HepG2 (cell line): Measurements from ENCODE around the gene METRN. TPM values are rescaled to one million over a fixed set of nuclear protein-coding genes. Genes with fewer than 3 reads are reported as not detected.

Source experiments
- ATAC-seq: fragments of 200-7000 bp; cut with Tn5 transposase; 3 replicates; pipeline ENCODE4 v1.9.1; 2020; ENCODE audit warnings: mild to moderate bottlenecking, moderate library complexity
- BruUV-seq: library from RNA; stranded (reverse); fragments of 400-500 nt; replicated peaks from 2 replicates; lab custom pipeline; 2021; lab: Mats Ljungman, UMichigan
- CTCF ChIA-PET: fragments of 300-600 bp; formaldehyde crosslinking; extraction: SDS; loops from one replicate; lab custom pipeline; 2021; ENCODE audit warnings: low total read pairs, inconsistent platforms, low intra/inter-chr PET ratio; lab: Yijun Ruan, JAX
- POLR2A ChIA-PET: fragments of 350-600 bp; sonication (Branson Sonifier 250); formaldehyde crosslinking; loops from one replicate; lab custom pipeline; 2020; ENCODE audit warnings: antibody characterized with exemption, inconsistent platforms; lab: Yijun Ruan, JAX
- DNase-seq: peaks from one replicate; pipeline ENCODE4 v3.0.0-alpha.2; 2015; ENCODE audit warnings: low spot score
- FAIRE-seq: peaks from 3 replicates; lab custom pipeline; 2011; peaks lifted over from hg19 to GRCh38; lab: Jason Lieb, UNC
- H2AFZ ChIP-seq: one replicate; pipeline ENCODE4 v1.6.1; 2011; ENCODE audit warnings: low read length, inconsistent platforms
- H3K27ac ChIP-seq: fragments of 300-600 bp; 3 replicates; pipeline ENCODE4 v1.8.0; 2011; ENCODE audit warnings: mixed run types, mild to moderate bottlenecking, mixed read lengths, low read length, inconsistent platforms; ENCODE audit not compliant: insufficient read depth; ENCODE audit errors: extremely low read length
- H3K27me3 ChIP-seq, 2 experiments: fragments of 200-600 bp in 1 of 2; 2 replicates in 1 of 2; 3 replicates in 1 of 2; pipeline versions ENCODE4 v1.6.0 to v1.8.0; 2011; ENCODE audit warnings: low read length in 2 of 2, mild to moderate bottlenecking in 2 of 2, moderate library complexity in 2 of 2, inconsistent platforms in 1 of 2; ENCODE audit not compliant: insufficient read depth in 2 of 2, control insufficient read depth in 1 of 2
- H3K36me3 ChIP-seq, 2 experiments: fragments of 200-600 bp in 1 of 2; replicated peaks in 1 of 2; 2 replicates in 1 of 2; 3 replicates in 1 of 2; pipeline versions ENCODE4 v1.5.1 to v1.8.0; 2011; ENCODE audit warnings: low read length in 2 of 2, inconsistent platforms in 1 of 2; ENCODE audit not compliant: insufficient read depth in 2 of 2, control insufficient read depth in 1 of 2
- H3K4me1 ChIP-seq: 2 replicates; pipeline ENCODE4 v1.5.1; 2012; ENCODE audit warnings: low read length, inconsistent platforms; ENCODE audit not compliant: insufficient read depth
- H3K4me2 ChIP-seq: 2 replicates; pipeline ENCODE4 v1.6.0; 2011; ENCODE audit warnings: low read depth, low read length, inconsistent platforms
- H3K4me3 ChIP-seq, 3 experiments: fragments of 200-600 bp in 1 of 3; sonication (generic), shearing (Covaris generic) in 1 of 3; replicated peaks in 1 of 3; 2 replicates each; pipeline ENCODE4 v1.5.1; 2011 to 2016; ENCODE audit warnings: low read length in 3 of 3, inconsistent platforms in 2 of 3, low read depth in 2 of 3, mild to moderate bottlenecking in 2 of 3, control low read depth in 1 of 3, mixed read lengths in 1 of 3; ENCODE audit not compliant: insufficient read depth in 1 of 3
- H3K79me2 ChIP-seq: one replicate; pipeline ENCODE4 v1.6.1; 2011; ENCODE audit warnings: low read length, inconsistent platforms; ENCODE audit not compliant: insufficient read depth
- H3K9ac ChIP-seq: 2 replicates; pipeline ENCODE4 v1.6.0; 2011; ENCODE audit warnings: mild to moderate bottlenecking, low read depth, low read length, inconsistent platforms; ENCODE audit not compliant: insufficient read depth
- H3K9me3 ChIP-seq: 2 replicates; pipeline ENCODE4 v1.5.1; 2012; ENCODE audit warnings: mild to moderate bottlenecking, low read length
- H4K20me1 ChIP-seq: 2 replicates; pipeline ENCODE4 v1.6.0; 2011; ENCODE audit warnings: inconsistent platforms, mild to moderate bottlenecking, low read length, moderate library complexity; ENCODE audit not compliant: insufficient read depth
- EEA1 ChIP-seq: sonication (generic); formaldehyde crosslinking; IDR thresholded peaks from 2 replicates; pipeline ENCODE4 v1.5.1; 2020; ENCODE audit warnings: mild to moderate bottlenecking, missing genetic modification reagents, borderline replicate concordance
- HOXA3 ChIP-seq: sonication (generic); formaldehyde crosslinking; IDR thresholded peaks from 2 replicates; pipeline ENCODE4 v1.5.0; 2020; ENCODE audit warnings: missing genetic modification reagents
- PCBP1 ChIP-seq: fragments of 200-400 bp; formaldehyde crosslinking; IDR thresholded peaks from 2 replicates; pipeline ENCODE4 v1.6.1; 2017; ENCODE audit warnings: mild to moderate bottlenecking, low read depth, low read length, borderline replicate concordance
- RBM39 ChIP-seq: fragments of 200-400 bp; formaldehyde crosslinking; IDR thresholded peaks from one replicate; pipeline ENCODE4 v1.6.1; 2018; ENCODE audit warnings: antibody characterized with exemption, mild to moderate bottlenecking, low read depth, low read length; ENCODE audit not compliant: poor library complexity, severe bottlenecking
- ZNF180 ChIP-seq: sonication (generic); formaldehyde crosslinking; IDR thresholded peaks from 2 replicates; pipeline ENCODE4 v1.4.0; 2020; ENCODE audit warnings: low read depth, missing genetic modification reagents, borderline replicate concordance
- ZNF263 ChIP-seq: sonication (generic); formaldehyde crosslinking; IDR thresholded peaks from 2 replicates; pipeline ENCODE4 v1.4.0; 2020; ENCODE audit warnings: missing genetic modification reagents
- ZSCAN9 ChIP-seq: IDR thresholded peaks from 2 replicates; pipeline ENCODE4 v1.6.1; 2016; ENCODE audit warnings: borderline replicate concordance
- WGBS: methylation state at CpG from one replicate; pipeline ENCODE4 v1.1.6; 2017; ENCODE audit warnings: low lambda C conversion rate; 5-methylcytosine and 5-hydroxymethylcytosine counted together
- in situ Hi-C: cut with HindIII; loops from 2 replicates; pipeline ENCODE4 v1.10.0; 2017; ENCODE audit warnings: low pct_unique_long_range_greater_than_20kb; ENCODE audit not compliant: extremely low pct_ligation_motif_present
- intact Hi-C: fragments of 100-400 bp; cut with micrococcal nuclease; formaldehyde crosslinking; loops from one replicate; pipeline ENCODE4 v1.10.0; 2022; ENCODE audit not compliant: unreplicated experiment
- polyA plus RNA-seq, 8 experiments: library from polyadenylated mRNA; depleted of rRNA in 3 of 8; stranded (reverse) in 7 of 8; unstranded in 1 of 8; fragments of >200 nt; fragmentation: Illumina TruSeq in 4 of 8; extraction: Trizol in 4 of 8; gene quantifications; 2 replicates each; pipeline versions ENCODE4 v1.2.1 to v1.2.3, GENCODE V29; 2011 to 2016; ENCODE audit warnings: low read depth in 4 of 8, missing spikeins in 1 of 8, mixed read lengths in 1 of 8; ENCODE audit not compliant: insufficient read depth in 1 of 8
- total RNA-seq, 5 experiments: library from RNA; depleted of rRNA; stranded (reverse); fragments of >200 nt; fragmentation: Illumina TruSeq; extraction: Trizol; gene quantifications; 2 replicates each; pipeline ENCODE4 v1.2.3, GENCODE V29; 2016; ENCODE audit warnings: low read depth in 1 of 5
- TF ChIP-seq, protein P1 (sequence below): sonication (generic); formaldehyde crosslinking; IDR thresholded peaks from 2 replicates; pipeline ENCODE4 v1.4.0; 2020; ENCODE audit warnings: mild to moderate bottlenecking, missing genetic modification reagents

The METRN gene
- total and polyA plus RNA-seq, 2 of the 13 experiments (the other 11 are each of a cell fraction or from before 2014, with no cell fraction given): 25.5 to 46.1 TPM

DNA sequence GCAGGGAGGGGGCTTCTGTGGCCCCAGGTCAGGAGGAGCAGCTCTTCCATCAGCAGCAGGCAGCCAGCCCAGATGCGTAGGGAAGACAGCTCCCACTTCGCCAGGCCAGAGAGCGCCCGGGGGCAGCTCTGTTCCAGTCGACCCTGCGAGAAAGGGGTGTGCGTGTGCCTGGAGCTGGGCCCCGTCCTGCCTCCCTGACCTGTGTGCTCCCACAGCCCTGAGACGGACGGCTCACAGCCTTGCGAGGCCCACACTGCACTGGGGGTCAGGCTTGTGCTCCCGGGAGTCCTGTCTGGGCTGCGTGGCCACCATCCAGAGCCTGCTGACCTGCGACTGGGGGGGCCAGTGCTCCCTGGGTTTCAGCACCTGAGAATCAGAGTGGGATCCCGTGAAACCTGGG lies 45.1 kb downstream of the METRN start:
- Histone ChIP-seq H3K27me3 (peaks cover 3 to 18% of the 10 kb centered on the region in 2 experiments; a peak in 4 of 5 replicates), H3K4me2 (no peak overlapping the region), H3K4me3 (no peak overlapping the region), H3K9ac (no peak overlapping the region)
- ATAC-seq: no peak
- WGBS: 58% methylated on average over 4 of the region's 15 CpGs
- DNase-seq: no peak
- no TSS peak for BruUV-seq
- CTCF ChIA-PET: no interaction called here
- in situ Hi-C loops: no loop called here
- TF ChIP-seq ZSCAN9 (CRISPR knock-in tag) (no peak), ZNF180 (CRISPR knock-in tag) (no peak), ZNF263 (0 out of 2 replicates have a peak, but pooled peaks have one; percentile 12), RBM39 (no peak), EEA1 (CRISPR knock-in tag) (no peak), HOXA3 (no peak; the same call in 1 of the 2 replicates), PCBP1 (peak; percentile 15; the same call in 1 of the 2 replicates)
- TF ChIP-seq, protein P1, sequence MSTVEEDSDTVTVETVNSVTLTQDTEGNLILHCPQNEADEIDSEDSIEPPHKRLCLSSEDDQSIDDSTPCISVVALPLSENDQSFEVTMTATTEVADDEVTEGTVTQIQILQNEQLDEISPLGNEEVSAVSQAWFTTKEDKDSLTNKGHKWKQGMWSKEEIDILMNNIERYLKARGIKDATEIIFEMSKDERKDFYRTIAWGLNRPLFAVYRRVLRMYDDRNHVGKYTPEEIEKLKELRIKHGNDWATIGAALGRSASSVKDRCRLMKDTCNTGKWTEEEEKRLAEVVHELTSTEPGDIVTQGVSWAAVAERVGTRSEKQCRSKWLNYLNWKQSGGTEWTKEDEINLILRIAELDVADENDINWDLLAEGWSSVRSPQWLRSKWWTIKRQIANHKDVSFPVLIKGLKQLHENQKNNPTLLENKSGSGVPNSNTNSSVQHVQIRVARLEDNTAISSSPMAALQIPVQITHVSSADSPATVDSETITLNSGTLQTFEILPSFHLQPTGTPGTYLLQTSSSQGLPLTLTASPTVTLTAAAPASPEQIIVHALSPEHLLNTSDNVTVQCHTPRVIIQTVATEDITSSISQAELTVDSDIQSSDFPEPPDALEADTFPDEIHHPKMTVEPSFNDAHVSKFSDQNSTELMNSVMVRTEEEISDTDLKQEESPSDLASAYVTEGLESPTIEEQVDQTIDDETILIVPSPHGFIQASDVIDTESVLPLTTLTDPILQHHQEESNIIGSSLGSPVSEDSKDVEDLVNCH (CRISPR knock-in tag): no peak
- TF ChIP-seq, all 625 proteins: peak for 2
- no peaks in the 10 kb centered on the region for H3K9me3 ChIP-seq
- H4K20me1 ChIP-seq: no peaks in the 10 kb centered on the region
- intact Hi-C loops: no loop called here
- no peaks in the 10 kb centered on the region for H3K79me2 ChIP-seq
- POLR2A ChIA-PET: interaction anchor here (0.9 to 1.9 kb wide), 4 partner anchors 19 to 65 kb away, joined by 3 to 9 read pairs (median 4); partner anchors contain the start of genes CHTF18, CIAO3 and RPUSD1
- no peak for FAIRE-seq
- no peak overlapping the region for H3K27ac ChIP-seq
- H2AFZ ChIP-seq: no peak overlapping the region
- H3K36me3 ChIP-seq: no peaks in the 10 kb centered on the region
- peaks cover 32% of the 10 kb centered on the region for H3K4me1 ChIP-seq
